NK-92 (cell line): ENCODE data around the gene NCKAP1.
"Not testable (repeated sequence)": the region's sequence is repeated elsewhere in the genome, so short reads cannot be mapped to it uniquely, and the experiment has no call there.

Experiments used
- DNase-seq: peaks from one replicate; lab custom pipeline; 2025; ENCODE audit not compliant: unreplicated experiment; lab: John Stamatoyannopoulos, UW

The NCKAP1 gene

DNA sequence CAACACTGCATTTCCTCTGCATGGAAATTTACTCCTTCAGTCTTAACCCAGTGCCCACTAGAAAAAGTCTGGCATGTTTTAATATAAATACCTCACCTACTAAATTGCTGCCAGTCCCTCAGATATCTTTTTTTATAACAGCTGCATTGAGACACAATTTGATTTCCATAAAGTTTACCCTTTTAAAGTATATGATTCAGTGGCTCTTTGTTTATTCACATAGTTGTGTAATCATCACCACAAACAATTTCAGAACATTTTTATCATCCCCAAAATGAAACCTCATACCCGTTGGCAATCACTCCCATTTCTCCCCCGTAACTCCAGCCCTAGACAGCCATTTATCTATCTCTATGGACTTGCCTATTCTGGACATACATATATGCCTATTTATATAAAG lies 154.8 kb downstream of the NCKAP1 start:
- no peak for DNase-seq

DNA sequence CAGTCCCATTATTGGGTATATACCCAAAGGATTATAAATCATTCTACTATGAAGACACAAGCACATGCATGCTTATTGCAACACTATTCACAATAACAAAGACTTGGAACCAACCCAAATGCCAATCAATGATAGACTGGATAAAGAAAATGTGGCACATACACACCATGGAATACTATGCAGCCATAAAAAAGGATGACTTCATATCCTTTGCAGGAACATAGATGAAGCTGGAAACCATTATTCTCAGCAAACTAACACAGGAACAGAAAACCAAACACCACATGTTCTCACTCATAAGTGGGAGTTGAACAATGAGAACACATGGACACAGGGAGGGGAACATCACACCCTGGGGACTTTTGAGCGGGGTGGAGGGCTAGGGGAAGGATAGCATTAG lies 158.2 kb downstream of the NCKAP1 start:
- DNase-seq = not testable (repeated sequence)

DNA sequence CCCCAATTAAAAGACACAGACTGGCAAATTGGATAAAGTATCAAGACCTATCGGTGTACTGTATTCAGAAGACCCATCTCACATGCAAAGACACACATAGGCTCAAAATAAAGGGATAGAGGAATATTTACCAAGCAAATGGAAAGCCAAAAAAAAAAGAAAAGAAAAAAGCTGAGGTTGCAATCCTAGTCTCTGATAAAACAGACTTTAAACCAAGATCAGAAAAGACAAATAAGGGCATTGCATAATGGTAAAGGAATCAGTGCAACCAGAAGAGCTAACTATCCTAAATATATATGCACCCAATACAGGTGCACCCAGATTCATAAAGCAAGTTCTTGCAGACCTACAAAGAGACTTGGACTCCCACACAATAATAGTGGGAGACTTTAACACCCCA lies 161.6 kb downstream of the NCKAP1 start:
- not testable (repeated sequence) for DNase-seq

DNA sequence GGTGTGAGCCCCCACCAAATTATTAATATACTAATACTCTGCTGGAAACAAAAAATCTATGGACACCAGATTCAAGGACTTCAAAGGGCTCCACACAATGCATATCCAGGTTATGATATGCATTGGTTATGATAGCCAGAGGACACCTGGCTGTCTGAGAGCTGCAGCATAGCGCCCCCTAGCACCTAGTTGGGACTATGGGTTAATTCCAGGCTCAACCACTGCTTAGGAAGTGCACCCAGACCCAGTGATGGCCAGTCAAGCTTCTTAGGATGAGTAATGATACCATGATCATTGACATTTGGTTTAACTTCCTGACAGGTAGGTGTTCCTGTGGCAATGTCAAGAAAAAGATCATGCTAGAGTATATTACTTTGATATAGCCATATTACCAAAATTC lies 168.0 kb downstream of the NCKAP1 start:
- no peak for DNase-seq

DNA sequence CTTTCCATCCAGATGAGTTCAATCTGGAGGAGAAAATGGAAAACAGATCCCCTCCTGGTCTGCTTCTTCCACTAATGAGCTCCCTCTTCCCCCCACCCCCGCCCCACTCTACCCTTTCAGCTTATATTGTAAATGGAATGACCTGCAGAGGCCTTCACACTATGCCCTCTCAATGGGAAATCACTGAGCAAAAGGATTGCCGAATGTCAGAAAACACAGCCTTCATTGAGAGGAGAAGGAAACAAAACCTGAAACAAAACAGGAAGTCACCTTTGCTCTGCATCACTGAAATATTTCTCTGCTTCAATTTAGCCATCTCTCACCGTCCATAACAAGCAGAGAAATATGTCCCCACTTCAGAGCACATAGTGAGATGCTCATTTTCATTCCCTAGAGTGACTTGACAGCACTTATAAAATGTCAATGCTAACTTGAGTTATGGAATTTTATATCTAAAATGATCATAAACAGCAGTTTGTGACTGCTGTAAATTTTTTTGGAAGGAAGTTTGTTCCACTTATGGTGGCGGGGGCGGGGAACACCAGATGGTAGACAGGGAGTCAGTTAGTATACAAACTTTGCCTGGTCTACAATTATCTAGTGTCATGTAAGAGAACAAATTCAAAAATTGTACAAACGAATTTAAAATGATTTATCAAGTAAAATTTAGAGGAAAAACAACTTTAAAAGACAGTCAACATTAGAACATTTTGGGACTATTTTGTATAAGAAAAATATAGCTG lies 170.0 kb downstream of the NCKAP1 start:
- no peak for DNase-seq

DNA sequence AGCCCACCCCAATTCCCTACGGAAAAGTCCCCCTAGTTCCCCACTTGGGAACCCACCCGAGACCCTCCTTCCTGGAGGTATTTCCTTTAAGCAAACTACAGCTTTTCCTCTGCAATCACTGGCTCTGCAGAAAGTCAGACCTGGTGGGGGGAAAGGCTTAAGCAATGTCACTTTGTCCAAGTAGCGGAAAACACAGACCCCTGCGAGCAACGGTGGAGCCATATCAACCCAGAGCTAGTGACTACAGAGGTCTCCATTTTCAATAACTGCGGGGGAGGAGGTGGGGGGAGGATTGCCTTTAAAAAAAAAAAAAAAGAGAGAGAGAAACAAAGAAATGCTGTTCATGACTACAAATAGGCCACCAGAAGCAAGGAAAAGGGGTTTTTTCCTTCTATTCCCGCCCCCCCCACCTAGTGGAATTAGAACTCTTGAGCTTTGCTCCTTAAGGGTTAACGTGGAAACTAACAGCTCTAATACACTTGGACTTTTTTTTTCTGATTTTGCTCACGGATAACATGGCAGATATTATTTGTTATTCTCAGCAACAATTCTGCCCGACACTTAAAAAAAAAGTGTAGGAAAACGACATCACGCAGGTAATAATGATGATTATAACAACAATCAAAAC lies 170.7 kb downstream of the NCKAP1 start:
- no peak for DNase-seq

DNA sequence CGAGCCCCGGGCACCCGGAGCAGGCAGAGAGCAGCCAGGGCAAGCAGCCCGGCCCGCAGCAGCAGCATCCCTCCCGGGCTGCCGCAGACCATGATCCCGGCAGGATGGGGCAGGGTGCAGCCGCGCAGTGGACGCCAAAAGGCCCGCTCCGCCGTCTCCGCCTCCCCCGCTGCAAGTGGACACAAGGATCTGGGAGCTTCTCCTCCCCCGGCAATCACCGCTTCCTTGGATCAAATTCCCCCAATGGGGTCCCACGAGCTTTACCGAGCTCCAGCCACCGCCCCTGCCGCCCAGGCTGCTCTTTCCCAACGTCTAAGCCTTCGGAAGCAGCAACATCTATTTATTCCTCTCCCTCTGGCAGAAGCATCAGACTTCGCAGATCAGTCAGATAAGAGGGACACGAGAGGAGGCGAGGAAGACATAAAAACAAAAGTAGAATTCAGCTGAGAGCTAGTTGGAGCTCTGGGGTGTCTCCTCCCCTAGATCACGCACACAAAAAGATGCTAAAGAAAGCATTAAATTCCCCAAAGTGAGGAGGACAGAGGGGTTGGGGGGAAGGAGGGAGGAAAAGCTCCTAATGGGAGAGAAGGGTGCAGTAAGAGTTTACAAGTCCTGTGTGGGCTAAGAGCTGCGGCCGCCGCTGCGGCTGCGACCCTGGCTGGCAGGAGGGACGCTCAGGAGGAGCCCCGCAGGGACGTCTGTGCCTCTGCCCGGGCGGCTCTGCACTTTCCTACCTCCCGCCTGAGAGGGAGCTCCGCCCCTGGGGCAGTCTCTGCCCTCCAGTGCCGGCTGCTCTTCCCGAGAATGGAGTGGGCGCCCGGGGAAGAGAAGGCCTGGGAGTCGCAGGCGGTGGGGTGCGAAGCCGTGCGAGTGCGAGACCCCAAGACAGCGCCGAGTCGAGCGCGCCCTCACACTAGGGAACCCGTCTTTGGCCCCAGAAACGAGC lies 171.5 kb downstream of the NCKAP1 start, which contains the start of gene FRZB:
FRZB (minus strand) TSS at position 177 of the 946 bp plus-strand sequence; CDS start at position 92, 85 bp downstream.
- DNase-seq = no peak

DNA sequence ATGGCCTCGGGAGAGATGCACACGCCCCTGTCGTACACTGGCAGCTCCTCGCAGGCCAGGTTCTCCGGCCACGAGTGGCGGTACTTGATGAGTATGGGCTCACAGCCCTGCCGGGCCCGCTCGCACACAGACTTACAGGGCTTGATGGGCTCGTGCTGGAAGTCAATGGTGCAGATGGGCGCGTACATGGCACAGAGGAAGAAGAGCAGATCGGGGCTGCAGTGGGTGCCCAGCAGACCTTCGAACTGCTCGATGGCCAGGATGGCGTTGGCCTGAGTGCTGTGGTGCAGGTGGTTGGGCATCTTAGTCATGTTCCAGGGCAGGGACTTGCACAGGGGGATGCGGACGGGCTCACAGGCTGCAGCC lies 172.2 kb downstream of the NCKAP1 start:
- DNase-seq = no peak

DNA sequence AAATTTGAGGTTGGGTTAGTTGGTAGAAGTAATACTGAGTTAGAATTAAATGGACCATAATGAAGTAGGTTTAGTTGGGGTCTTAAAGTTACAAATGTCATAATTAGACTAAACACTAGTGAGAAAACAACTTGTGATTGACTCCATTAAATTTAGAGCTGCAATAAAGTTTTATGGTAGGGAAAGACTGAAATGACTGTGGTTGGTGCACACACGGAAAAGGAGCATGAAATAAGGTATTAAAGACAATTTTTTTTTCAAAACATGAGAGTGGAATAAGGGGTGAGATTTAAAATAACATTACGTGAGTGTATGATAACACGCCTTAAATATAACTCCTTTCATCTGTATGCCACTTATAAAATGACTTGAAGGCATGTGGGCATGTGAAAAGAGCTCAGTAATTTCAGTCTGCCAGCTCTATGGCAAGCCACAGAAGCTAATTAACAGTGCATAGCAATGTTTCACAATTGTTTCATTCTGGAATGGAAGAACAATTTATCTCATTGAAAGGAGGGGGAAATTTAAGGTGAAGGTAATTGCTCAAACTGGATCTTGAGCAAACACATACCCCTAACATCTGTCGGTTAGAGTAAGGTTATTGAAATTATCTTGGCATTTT lies 173.2 kb downstream of the NCKAP1 start:
- no peak for DNase-seq

DNA sequence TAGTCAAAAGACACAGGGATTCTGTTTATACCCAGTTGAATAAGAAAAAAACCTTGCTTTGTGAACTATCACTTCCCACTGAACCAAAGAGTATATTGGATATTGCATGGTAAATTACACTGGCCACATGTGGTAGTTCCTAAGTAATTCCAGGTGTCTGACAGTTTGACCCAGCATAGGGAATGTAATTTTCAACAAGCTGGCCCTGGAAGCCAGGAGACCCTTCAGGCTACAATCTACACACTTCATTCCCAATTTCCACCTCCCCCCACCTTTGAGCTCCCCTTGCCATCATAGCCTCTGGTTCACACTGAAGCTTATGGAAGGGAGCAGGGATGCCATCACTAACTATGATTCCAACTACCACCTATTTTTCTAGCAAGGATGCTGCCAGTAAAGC lies 174.6 kb downstream of the NCKAP1 start:
- DNase-seq = no peak

DNA sequence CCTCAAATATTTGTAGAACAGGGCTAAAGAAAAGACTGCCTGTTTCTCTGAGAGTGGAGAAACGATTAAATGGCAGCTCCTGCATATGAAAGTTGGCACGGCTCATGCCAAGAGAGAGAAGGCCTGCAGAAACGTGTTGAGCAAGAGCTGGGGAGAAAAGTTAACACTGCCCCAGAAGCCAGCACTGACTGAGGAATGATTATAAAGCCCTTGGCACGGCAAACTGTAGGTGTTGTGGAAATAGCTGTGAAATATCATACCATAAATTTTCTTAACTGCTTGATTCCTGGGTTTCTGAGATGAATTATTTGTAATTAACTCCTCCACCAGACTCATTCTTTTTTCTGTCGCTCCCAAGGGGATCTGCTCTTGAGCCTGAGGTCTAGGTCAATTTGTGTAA lies 176.2 kb downstream of the NCKAP1 start:
- DNase-seq = no peak

DNA sequence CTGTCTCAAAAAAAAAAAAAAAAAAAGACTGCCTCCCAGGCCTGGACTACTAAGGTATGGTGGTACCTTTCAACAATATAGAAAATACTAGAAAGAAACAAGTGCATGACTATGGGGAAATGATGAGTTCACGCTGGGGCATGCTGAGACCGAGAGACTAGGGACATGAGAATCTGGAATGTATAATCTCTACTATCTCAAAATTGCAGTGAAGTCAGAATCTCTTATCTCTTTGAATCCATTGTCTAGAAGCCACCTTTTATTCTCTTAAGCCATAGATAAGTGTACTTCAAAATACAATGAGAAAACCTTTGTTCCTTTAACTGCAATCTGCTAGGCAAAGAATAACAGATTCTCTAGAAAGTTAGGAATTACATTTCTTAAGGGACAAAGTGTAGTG lies 177.4 kb downstream of the NCKAP1 start:
- DNase-seq = no peak
